GM21576 (cell line): ENCODE data around the gene HS3ST3A1.

Source experiments
- ATAC-seq: cut with Tn5 transposase; IDR thresholded peaks from one replicate; pipeline ENCODE4 v1.9.1; 2021; ENCODE audit warnings: mild to moderate bottlenecking, moderate library complexity; ENCODE audit not compliant: unreplicated experiment

Gene HS3ST3A1

DNA sequence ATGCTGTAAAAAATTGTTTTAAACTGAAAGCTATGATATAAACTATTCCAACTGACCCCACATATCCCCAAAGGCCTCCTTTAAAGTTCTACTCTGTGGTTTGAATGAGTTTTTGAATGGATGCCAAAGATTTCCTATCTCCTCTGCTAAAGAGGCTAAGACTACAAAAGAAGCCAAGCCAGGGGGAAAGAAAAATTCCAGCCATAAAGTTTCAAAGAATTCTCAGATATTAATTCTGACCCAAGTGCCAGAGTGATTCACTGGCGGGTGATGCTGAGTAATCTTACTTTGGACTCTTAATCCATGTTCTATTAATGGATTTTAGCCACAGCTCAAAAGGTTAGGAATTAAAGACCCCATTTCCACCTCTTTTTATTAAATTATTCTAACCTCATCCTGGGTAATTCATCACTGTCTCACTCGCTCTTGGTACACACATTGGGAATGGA is 60.7 kb downstream of the HS3ST3A1 start:
- ATAC-seq: no peak

DNA sequence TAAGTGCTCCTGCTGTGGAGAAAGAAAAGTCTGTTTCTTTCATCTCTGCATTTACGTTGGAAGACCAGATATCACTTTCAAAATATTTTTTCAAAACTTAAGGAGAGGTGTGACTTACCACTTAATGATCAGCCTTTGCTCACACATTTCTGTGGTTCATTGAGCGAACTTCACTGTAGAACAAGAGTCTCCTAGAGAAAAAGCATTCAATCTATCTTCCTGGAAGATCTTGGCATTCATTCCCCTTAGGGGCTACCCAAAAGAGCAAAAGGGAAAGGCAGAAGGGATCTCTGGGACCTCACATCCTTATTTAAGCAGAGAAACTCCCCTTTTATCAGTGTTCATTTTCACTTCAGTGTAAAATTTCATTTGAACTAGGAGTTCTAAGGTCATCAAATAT is 61.2 kb downstream of the HS3ST3A1 start:
- ATAC-seq: no peak

DNA sequence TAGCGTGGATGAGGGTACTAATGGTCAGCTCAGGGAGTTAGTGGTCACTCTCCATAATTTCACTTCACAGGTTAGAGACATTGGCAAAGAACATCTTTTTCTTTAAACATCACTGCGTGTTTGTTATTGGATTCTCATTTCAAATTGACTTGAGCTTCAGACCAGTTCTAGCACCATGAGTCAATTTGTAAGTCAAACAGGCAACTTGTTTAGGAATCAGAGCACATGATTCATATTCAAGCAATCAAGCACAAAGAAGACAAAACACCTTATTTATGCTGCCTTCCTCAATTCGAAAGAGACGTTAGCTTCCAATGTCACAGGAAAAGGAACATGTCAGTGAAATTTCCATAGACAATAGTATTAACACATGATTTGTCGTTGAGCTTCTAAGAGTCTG is 62.3 kb downstream of the HS3ST3A1 start:
- no peak for ATAC-seq

DNA sequence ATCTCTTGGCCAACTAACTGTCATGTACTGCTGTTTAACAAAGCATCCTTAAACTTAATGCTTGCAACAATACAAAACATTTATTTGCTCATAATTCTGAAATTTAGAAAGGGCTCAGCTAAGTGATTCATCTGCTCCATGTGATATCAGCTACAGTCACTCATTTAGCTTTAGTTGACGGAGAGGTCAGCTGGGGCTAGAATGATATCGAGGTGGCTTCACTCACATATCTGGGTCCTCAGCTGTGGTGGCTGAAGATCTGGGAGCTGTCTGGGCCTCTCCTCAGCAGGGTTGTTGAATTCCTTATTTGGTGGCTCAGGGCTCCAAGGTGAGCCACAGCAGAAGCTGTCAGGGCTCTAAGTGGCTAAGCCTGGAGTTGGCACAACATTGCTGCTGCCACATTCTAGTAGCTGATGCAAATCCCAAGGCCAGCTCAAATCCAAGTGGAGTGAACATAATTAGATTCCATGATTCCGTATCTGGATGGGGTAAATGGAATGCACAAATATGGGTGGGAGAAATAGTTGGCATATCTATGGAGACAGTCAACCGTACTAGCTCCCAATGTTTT is 62.8 kb downstream of the HS3ST3A1 start:
- ATAC-seq: no peak

DNA sequence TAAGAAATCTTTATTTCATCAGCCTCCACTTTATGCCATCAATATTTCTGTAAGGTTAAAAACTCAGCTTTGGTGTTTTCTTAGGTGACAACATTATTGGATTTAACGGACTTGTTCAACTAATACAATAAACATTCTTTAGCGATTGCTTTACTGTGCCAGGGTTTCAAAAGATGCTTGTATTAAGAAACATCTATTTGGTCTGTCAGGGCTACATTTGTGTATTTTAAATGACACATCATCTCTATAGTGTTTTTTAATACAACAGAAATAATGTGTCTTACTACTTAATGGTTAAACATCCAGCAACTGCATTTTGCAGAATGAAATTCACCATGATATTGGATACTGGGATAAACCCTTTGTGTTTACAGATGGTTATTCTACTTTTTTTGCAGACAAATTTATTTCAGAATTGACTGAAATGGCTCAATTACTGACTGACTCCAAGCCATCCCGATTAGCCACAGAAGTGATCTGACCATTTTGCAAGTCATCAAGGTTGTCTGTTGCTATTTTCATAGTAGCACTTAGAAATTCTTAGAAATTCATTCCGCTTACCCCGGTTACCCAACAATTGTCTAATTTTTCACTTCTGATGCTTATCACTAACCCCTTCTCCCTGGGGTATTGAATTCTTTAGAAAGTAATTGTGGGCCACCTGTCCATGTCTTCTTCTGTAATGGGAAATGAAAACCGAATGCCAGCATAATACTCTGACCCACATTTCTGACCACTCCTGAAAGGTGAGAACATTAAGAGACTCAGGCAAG is 63.7 kb downstream of the HS3ST3A1 start:
- no peak for ATAC-seq

DNA sequence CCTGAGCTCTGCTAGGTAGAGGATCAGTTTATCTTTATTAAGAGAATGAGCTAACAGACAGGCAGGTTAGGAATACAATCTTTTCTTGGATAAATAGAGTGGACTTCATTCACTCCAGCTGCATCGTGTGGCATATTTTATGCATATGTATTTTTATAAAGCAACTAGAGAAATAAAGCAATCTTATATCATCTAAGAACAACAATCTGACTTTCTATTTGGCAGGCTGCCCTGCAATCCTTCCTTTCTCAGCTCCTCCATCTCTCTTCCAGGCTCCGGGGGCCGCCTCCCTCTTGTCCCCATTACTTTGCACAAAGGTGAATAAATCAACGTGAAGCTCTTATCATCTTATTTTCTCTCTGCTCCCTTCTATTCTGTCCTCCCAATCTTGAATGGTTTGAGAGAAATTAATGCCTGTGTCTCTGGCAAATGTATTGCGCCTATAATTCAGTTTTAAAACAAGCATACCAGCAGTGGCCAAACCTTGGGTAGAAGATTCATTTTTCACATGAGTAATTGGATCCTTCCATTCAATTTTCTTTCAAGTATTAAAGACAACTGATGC is 64.5 kb downstream of the HS3ST3A1 start:
- ATAC-seq: no peak

DNA sequence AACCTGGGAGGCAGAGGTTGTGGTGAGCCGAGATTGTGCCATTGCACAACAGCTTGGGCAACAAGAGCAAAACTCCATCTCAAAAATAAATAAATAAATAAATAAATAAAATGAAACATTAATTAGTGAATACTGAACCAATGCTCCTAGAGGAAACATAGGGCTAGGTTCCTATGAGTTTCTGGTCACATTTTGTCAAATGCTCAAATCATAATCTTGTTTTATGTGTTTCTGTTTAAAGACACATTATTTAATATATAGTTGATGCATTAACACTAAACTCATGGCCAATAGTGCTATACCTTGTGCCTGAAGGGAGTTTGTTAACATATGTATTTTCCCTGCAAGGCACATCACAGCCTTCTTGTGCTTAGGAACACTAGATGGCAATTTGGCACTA is 66.8 kb downstream of the HS3ST3A1 start:
- no peak for ATAC-seq

DNA sequence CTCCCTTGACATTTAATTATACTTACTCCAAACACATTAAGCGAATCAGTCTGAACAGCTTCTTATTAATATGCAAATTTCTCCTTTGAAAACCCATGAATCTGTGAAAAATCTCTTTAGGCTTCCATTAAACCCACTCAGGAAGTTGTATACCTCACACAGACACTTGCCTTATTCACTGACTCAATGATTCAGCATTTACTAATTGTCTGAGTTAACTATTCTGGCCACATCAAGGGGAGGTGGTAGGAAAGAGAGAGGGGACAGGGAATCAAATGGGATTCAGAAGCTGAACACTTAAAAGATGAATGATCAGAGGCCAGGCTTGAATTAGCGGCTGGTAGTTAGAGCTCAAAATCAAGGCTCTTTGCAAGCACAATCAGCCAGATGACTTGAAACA is 70.0 kb downstream of the HS3ST3A1 start:
- ATAC-seq: no peak

DNA sequence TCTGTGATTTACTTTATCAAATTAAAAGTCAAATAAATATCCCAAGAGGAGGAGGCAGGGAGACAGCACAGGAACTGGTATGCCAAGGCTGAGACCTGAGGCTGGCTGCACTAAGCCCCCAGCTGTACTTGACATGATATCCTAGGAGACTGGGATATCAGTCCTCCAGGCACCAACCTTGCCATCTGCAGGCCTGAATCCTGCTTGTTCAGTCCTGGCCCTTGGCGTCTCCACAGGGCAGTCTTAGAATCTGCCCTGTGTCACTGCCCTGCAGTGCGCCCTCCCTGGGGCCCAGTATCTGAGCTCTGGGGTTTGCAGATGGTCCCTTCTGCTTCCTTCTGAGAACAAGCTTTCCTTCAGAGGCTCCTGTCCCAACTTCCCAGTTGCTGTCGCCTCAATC is 75.9 kb downstream of the HS3ST3A1 start:
- no peak for ATAC-seq

DNA sequence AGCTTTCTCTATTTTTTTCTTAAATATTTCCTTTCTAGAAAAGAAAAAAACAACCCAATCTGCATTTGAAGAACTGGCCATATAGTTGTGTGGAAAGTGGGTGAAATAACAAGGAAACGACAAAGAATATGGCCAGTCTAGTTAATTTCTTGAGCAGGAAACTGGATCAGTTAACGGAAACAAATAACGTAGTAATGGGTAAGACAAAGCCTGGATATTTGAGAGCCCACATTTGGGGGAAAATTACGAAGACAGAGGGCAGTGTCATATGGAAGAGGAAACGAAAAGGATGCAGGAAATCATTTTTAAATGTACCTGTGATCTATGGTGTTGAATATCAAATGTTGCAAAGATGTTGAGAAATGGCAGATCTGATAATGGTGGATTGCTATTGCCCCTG is 78.6 kb downstream of the HS3ST3A1 start:
- ATAC-seq: no peak

DNA sequence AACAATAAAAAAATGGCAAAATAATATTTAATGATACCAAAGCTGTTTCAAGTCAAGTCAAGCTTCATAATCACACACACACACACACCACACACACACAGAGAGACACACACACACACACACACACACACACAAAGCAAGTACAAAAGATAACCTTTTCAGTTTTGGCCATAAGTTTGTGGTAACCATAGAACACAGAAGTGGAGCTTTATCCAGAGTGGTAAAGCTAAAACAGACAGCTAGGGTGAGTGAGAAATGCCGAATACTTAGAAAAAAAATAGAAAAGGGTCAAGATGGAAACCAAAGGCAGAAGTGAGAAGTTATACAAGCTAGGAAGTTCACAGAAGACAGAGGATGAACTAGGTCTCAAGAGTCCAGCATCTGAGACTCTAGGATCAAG is 79.0 kb downstream of the HS3ST3A1 start:
- ATAC-seq: no peak

DNA sequence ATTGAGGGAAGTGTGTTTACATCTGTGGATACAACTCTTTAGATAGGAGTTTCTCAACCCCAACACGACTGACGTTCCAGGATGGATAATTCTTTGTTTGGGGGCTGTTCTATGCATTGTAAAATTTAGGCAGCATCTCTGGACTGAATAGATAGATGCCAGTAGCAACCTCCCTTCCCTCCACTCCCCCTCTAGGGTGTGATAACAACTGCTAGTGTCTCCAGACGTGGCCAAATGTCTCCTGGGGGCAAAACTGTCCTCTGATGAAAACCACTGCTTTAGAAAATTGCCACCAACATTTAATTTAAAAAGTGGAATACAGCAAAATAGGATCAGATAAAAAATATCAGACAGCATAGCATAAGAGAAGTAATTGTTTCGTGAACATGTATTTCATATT is 79.9 kb downstream of the HS3ST3A1 start:
- ATAC-seq: no peak

DNA sequence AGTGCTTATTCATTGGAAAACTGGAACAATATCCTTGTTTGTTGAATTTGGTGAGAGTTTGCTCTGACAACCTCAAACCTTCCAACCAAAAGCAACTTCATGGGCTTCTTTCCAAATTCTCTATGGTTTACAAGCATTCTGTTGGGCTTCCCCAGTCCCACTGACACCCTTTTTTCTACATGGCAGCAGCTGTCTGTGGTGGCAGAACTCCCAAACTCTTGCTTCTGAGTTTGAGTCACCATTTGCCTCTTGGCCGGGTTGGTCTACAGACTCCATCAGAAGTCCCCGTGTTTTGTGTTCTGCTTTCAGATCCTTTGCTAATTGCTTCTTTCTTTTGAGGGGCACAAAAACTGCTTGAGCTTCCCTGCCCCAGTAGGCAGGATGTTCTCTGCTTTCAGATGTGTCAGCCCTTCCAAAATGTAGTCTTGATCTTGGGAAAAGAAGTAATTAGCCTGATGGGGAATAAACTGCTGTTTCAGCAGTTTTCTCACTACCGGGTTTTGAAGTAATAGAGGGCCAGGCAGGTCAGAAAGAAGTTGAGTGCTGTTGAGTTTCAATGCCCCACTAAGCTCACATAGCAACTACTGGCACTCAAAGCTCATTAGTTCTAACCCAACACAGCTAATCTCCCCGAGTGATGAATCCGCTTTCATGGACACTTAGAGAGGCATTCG is 80.7 kb downstream of the HS3ST3A1 start:
- ATAC-seq: no peak

DNA sequence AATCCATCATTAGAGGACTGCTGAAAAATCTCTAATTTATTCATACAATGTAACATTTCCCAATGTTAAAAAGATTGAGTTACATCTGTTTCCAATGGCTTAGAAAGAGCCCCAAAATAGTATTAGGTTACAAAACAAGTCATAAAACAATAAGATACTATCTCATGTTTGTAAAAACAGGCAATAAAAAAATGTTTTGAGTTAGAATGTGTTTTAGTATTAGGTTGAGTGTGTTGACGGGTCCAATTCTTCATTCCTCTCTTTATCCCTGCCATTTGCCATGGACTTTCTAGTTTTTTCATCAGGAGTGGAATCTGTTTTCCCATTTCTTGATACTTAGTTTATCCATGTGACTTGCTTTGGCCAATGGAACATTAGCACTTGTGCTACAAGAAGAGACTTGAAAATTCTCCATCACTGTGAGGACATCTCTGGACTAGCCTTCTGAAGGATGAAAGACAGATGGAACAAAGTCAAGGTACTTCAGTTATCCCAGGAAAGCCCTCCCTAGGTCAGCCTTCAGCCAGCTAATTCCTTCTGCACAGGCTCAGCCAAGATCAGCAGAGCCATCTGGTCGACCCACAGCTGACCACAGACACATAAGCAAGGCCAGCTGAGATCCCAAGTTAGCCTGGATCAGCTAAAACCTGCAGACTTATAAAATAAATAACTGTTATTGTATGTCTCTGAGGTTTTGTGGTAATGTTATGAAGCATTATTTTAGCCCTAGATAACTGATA is 83.3 kb downstream of the HS3ST3A1 start:
- no peak for ATAC-seq

DNA sequence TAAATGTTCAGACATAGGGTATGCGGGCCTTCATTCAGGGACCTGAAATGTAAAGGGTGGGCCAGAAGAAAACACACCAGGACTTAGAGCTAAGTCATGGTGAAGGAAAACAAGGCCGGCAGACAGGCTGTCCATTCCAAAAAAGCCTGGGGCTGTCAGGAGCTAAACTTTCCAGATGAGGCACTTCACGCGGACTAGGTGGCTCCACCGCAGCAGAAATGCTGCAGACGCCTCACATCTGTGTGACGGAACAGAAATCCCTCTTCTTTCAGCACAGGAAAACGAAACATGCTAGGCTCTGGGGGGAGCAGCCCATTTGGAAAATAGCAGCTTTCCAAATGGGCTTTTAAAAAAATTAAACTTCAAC is 88.7 kb downstream of the HS3ST3A1 start:
- ATAC-seq: no peak

DNA sequence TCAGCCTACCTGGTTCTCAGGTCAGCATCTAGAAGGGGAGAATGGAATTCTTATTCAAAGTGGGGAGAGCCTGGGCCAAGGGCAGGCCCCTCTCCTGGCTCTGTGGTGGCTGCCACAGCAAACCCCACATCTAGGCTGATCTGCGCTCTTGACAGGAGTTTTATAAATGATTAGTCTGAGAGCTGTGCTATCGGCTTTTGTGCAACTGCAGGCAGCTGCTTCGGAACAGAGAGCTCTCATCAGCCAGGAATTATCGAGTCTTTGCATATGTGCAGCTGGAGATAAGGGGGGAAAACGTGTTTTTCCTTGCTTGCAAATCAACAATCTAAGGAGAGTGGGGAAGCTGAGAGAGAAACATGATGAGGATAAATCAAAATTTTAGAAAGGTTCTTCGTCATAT is 91.7 kb downstream of the HS3ST3A1 start:
- no peak for ATAC-seq

DNA sequence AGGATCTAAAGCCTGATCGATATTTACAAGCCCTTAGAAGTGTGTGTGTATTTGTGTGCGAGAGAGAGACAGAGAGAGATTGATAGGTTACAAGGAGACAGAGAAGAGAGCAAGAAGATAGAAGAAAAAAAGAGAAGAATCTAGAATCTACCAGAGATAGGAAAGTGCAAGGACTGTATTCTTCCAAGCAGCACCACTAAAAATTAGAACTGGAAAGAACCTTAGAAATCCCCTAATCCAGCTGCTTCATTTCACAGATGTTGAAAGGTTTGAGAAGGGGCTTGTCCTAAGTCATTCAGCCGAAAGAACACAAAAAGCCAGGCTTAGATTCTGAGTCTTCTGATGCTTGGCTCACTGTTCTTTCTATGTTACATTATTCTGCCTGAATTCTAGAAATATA is 92.2 kb downstream of the HS3ST3A1 start:
- ATAC-seq: no peak

DNA sequence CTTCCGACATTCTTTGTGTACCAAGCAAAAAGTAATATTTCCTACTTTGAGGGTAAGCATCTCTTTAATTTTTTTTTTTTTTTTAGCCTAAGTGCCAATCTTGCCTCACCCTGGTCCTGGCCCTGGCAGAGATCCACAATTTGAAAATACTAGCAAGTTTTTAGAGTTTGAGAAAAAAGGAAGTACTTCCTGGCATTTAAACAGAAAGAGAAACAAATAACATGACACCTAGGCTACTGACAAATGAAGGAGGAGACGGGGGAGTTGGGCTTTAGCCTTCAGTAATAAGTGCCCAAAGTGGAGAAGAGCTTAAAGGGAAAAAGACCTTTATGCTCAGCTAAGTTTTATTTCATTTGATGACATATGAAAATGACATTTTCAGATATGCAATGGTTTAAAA is 92.8 kb downstream of the HS3ST3A1 start:
- no peak for ATAC-seq

DNA sequence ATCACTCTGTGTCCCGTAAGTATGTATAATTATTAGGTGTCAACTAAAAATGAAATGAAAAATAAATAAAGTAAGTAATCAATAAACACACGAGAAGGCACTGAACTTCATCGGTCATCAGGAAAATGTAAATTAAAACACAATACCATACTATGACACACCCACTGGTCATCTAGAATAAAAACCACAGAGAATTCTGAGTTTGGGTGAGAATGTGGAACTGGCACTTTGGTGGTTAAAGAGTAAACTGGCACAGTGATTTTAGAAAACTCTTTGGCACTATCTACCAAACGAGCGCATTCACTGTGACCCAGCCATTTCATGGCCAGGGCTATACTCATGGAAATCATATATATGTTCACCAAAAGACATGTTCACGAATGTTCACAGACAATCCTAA is 98.2 kb downstream of the HS3ST3A1 start:
- no peak for ATAC-seq

DNA sequence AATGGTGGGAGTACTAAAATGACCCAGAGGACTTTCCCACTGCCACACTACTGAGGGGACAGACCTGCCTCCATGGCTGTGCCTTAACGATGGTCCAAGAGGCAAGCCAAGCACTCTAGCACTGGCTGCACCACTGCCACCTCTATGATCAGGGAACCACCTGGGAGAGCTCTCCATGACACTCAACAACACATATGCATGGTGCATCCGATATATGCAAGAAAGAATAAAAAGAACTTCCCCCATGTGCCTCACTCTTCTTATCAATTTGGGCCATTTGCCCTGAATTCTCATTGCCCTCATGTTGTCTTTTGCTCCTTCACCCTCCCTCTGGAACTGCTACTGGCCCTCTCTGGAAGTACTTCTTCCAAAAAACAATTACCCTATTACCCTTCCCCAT is 99.5 kb downstream of the HS3ST3A1 start:
- no peak for ATAC-seq

DNA sequence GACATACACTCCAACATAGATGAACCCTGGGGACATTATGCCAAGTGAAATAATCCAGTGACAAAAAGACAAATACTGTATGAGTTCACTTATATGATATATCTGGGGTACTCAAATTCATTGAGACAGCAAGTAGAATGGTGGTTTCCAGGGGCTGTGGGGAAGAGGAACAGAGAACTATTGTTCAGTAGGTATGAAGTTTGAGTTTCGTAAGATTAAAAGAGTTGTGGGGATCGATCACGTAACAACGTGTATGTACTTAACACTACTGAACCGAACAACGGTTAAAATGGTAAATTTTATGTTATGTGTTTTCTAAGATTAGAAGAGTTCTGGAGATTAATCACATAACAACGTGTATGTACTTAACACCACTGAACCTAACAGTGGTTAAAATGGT is 100.8 kb downstream of the HS3ST3A1 start:
- no peak for ATAC-seq
